Stomach (tissue), 4 donors: ENCODE data around the gene COL18A1.

Experiments used
- EP300 ChIP-seq: sonication (generic); formaldehyde crosslinking; IDR thresholded peaks from one replicate; pipeline ENCODE4 v1.6.1; 2017; ENCODE audit warnings: antibody characterized with exemption
- TF ChIP-seq, protein P1 (sequence below), 7 experiments: fragments of 450-650 bp in 4 of 7; fragments of 200-600 bp in 3 of 7; sonication (generic) in 3 of 7; IDR thresholded peaks; one replicate each; pipeline ENCODE4 v1.5.1; 2016 to 2019; ENCODE audit warnings: antibody characterized with exemption in 7 of 7, control low read depth in 2 of 7, mild to moderate bottlenecking in 1 of 7

DNA sequence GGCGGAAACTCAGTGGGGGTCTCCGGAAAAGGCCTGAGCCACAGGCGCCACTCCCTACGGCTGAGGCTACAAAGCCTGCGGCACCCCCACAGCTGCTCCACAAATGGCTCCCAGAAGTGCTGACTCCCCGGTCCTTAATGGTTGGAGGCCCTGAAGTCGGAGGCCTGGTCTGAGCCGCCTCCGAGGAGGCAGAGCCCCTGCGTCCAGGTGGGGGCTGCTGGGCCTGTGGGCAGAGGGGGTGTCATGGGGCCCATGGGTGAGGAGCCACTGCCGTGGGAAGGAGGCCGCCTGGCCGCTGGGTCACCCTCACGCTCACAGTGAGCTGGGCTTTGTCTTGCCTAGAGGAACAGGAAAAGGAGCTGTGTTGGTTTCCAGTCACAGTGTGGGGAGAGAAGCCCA lies 12.4 kb upstream of the COL18A1 start:
- no peak for TF ChIP-seq EP300
- TF ChIP-seq, protein P1, sequence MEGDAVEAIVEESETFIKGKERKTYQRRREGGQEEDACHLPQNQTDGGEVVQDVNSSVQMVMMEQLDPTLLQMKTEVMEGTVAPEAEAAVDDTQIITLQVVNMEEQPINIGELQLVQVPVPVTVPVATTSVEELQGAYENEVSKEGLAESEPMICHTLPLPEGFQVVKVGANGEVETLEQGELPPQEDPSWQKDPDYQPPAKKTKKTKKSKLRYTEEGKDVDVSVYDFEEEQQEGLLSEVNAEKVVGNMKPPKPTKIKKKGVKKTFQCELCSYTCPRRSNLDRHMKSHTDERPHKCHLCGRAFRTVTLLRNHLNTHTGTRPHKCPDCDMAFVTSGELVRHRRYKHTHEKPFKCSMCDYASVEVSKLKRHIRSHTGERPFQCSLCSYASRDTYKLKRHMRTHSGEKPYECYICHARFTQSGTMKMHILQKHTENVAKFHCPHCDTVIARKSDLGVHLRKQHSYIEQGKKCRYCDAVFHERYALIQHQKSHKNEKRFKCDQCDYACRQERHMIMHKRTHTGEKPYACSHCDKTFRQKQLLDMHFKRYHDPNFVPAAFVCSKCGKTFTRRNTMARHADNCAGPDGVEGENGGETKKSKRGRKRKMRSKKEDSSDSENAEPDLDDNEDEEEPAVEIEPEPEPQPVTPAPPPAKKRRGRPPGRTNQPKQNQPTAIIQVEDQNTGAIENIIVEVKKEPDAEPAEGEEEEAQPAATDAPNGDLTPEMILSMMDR (IDR thresholded peaks at IDR 0.05), result no peak
